H9 (cell line): ENCODE results near the gene PDE4B. TPM values are rescaled to one million over a fixed set of nuclear protein-coding genes. Genes with fewer than 3 reads are reported as not detected.
"Not testable (repeated sequence)": the region's sequence is repeated elsewhere in the genome, so short reads cannot be mapped to it uniquely, and the experiment has no call there.

Experiments used
- DNase-seq: peaks from one replicate; pipeline ENCODE4 v3.0.0-alpha.2; 2017
- H2AFZ ChIP-seq: one replicate; pipeline ENCODE4 v1.6.1; 2013; ENCODE audit warnings: mild to moderate bottlenecking, low read length, control low read depth, moderate library complexity
- H2AK5ac ChIP-seq: 2 replicates; pipeline ENCODE4 v1.6.1; 2013; ENCODE audit warnings: low read length, control low read depth, mixed read lengths; ENCODE audit not compliant: insufficient read length
- H2BK120ac ChIP-seq: one replicate; pipeline ENCODE4 v1.6.1; 2013; ENCODE audit warnings: low read depth, mild to moderate bottlenecking, low read length, control low read depth, inconsistent platforms; ENCODE audit not compliant: poor library complexity, severe bottlenecking
- H2BK12ac ChIP-seq: 2 replicates; pipeline ENCODE4 v1.6.1; 2013; ENCODE audit warnings: low read length, control low read depth, mixed read lengths, low read depth; ENCODE audit not compliant: insufficient read length
- H2BK15ac ChIP-seq: 2 replicates; pipeline ENCODE4 v1.6.1; 2013; ENCODE audit warnings: low read depth, low read length, control low read depth
- H2BK20ac ChIP-seq: one replicate; pipeline ENCODE4 v1.6.1; 2013; ENCODE audit warnings: low read depth, mild to moderate bottlenecking, low read length, control low read depth, inconsistent platforms; ENCODE audit not compliant: poor library complexity, severe bottlenecking
- H2BK5ac ChIP-seq: 2 replicates; pipeline ENCODE4 v1.6.1; 2013; ENCODE audit warnings: low read length, control low read depth, mixed read lengths; ENCODE audit not compliant: insufficient read length
- H3K14ac ChIP-seq: 2 replicates; pipeline ENCODE4 v1.6.1; 2013; ENCODE audit warnings: low read length, control low read depth; ENCODE audit not compliant: insufficient read depth
- H3K18ac ChIP-seq: 2 replicates; pipeline ENCODE4 v1.6.1; 2013; ENCODE audit warnings: low read depth, mild to moderate bottlenecking, mixed read lengths, low read length, control low read depth; ENCODE audit not compliant: insufficient read length
- H3K23ac ChIP-seq: 2 replicates; pipeline ENCODE4 v1.6.1; 2013; ENCODE audit warnings: low read length, control low read depth, mixed read lengths, low read depth; ENCODE audit not compliant: insufficient read length
- H3K23me2 ChIP-seq: 2 replicates; pipeline ENCODE4 v1.6.1; 2013; ENCODE audit warnings: low read depth, mild to moderate bottlenecking, mixed read lengths, low read length, control low read depth; ENCODE audit not compliant: insufficient read length, poor library complexity, severe bottlenecking
- H3K27ac ChIP-seq: 2 replicates; pipeline ENCODE4 v1.5.1; 2013; ENCODE audit warnings: low read length, control low read depth, mixed read lengths, low read depth; ENCODE audit not compliant: insufficient read length
- H3K27me3 ChIP-seq: 2 replicates; pipeline ENCODE4 v1.6.1; 2013; ENCODE audit warnings: low read length, control low read depth, inconsistent platforms; ENCODE audit not compliant: insufficient read depth
- H3K4ac ChIP-seq: 2 replicates; pipeline ENCODE4 v1.6.1; 2013; ENCODE audit warnings: low read depth, mild to moderate bottlenecking, control low read depth, inconsistent platforms, low read length, moderate library complexity
- H3K4me1 ChIP-seq: 2 replicates; pipeline ENCODE4 v1.6.1; 2013; ENCODE audit warnings: low read length, control low read depth, inconsistent platforms; ENCODE audit not compliant: insufficient read depth
- H3K4me2 ChIP-seq: 2 replicates; pipeline ENCODE4 v1.6.1; 2013; ENCODE audit warnings: low read length, control low read depth, mixed read lengths; ENCODE audit not compliant: insufficient read length, insufficient read depth
- H3K56ac ChIP-seq: 2 replicates; pipeline ENCODE4 v1.6.1; 2013; ENCODE audit warnings: low read depth, mild to moderate bottlenecking, mixed read lengths, low read length, control low read depth; ENCODE audit not compliant: insufficient read length
- H3K79me1 ChIP-seq: 2 replicates; pipeline ENCODE4 v1.6.1; 2013; ENCODE audit warnings: low read depth, mild to moderate bottlenecking, moderate library complexity, low read length, control low read depth, inconsistent platforms; ENCODE audit not compliant: insufficient read depth, poor library complexity, severe bottlenecking
- H3K79me2 ChIP-seq: 2 replicates; pipeline ENCODE4 v1.6.1; 2013; ENCODE audit warnings: low read length, control low read depth, inconsistent platforms; ENCODE audit not compliant: insufficient read depth
- H3K9ac ChIP-seq: 2 replicates; pipeline ENCODE4 v1.6.1; 2013; ENCODE audit warnings: low read length, control low read depth, mixed read lengths; ENCODE audit not compliant: insufficient read length; ENCODE audit errors: extremely low read depth
- H3K9me3 ChIP-seq: one replicate; pipeline ENCODE4 v1.6.1; 2013; ENCODE audit warnings: low read depth, low read length, inconsistent platforms; ENCODE audit not compliant: control insufficient read depth
- H3T11ph ChIP-seq: one replicate; pipeline ENCODE4 v1.6.1; 2013; ENCODE audit warnings: mild to moderate bottlenecking, low read length, control low read depth, inconsistent platforms
- H4K20me1 ChIP-seq: one replicate; pipeline ENCODE4 v1.6.1; 2013; ENCODE audit not compliant: control insufficient read depth, insufficient read length, insufficient read depth
- H4K5ac ChIP-seq: 2 replicates; pipeline ENCODE4 v1.6.1; 2013; ENCODE audit warnings: low read depth, mild to moderate bottlenecking, mixed read lengths, low read length, control low read depth; ENCODE audit not compliant: insufficient read length
- H4K8ac ChIP-seq: replicated peaks from 2 replicates; pipeline ENCODE4 v1.6.1; 2013; ENCODE audit warnings: low read length, control low read depth, mixed read lengths, low read depth; ENCODE audit not compliant: insufficient read length
- H4K91ac ChIP-seq: 2 replicates; pipeline ENCODE4 v1.6.1; 2013; ENCODE audit warnings: low read depth, mild to moderate bottlenecking, moderate library complexity, mixed read lengths, low read length, control low read depth; ENCODE audit not compliant: insufficient read length
- H3K27ac Mint-ChIP-seq, 3 experiments: 2 replicates in 2 of 3; 3 replicates in 1 of 3; pipeline ENCODE4 v1.8.0; 2020 to 2021; ENCODE audit warnings: mixed read lengths in 3 of 3, mild to moderate bottlenecking in 1 of 3, moderate library complexity in 1 of 3
- H3K27me3 Mint-ChIP-seq: 2 replicates; pipeline ENCODE4 v1.8.0; 2021; ENCODE audit warnings: low read depth, mild to moderate bottlenecking, moderate library complexity, mixed read lengths
- H3K36me3 Mint-ChIP-seq, 3 experiments: 2 replicates in 2 of 3; 3 replicates in 1 of 3; pipeline ENCODE4 v1.8.0; 2020 to 2021; ENCODE audit warnings: low read depth in 3 of 3, mixed read lengths in 3 of 3; ENCODE audit not compliant: insufficient read depth in 1 of 3
- H3K4me1 Mint-ChIP-seq, 2 experiments: 2 replicates each; pipeline ENCODE4 v1.8.0; 2020; ENCODE audit warnings: mixed read lengths in 2 of 2
- H3K4me3 Mint-ChIP-seq, 2 experiments: 2 replicates in 1 of 2; 3 replicates in 1 of 2; pipeline ENCODE4 v1.8.0; 2020 to 2021; ENCODE audit warnings: mild to moderate bottlenecking in 2 of 2, mixed read lengths in 2 of 2, moderate library complexity in 1 of 2
- H3K9me3 Mint-ChIP-seq, 2 experiments: 2 replicates in 1 of 2; 3 replicates in 1 of 2; pipeline ENCODE4 v1.8.0; 2020; ENCODE audit warnings: mild to moderate bottlenecking in 2 of 2, mixed read lengths in 2 of 2, moderate library complexity in 1 of 2
- WGBS: extraction: QIAGEN DNeasy Blood & Tissue Kit; methylation state at CpG from one replicate; pipeline ENCODE4 v1.1.7; 2013; ENCODE audit warnings: missing lambda C conversion rate, low lambda C conversion rate, mixed read lengths; ENCODE audit not compliant: insufficient read length; ENCODE audit errors: extremely low coverage; 5-methylcytosine and 5-hydroxymethylcytosine counted together
- total RNA-seq: library from RNA; stranded (reverse); gene quantifications from 2 replicates; pipeline ENCODE4 v1.2.1, GENCODE V29; 2021
- TF ChIP-seq, protein P1 (sequence below): fragments of 200-600 bp; sonication (generic); conservative IDR thresholded peaks from 3 replicates; pipeline ENCODE4 v1.8.0; 2021; ENCODE audit warnings: antibody characterized with exemption, mild to moderate bottlenecking

The PDE4B gene
- total RNA-seq, 1 experiment from 2014 or later, result 19.8 TPM

DNA sequence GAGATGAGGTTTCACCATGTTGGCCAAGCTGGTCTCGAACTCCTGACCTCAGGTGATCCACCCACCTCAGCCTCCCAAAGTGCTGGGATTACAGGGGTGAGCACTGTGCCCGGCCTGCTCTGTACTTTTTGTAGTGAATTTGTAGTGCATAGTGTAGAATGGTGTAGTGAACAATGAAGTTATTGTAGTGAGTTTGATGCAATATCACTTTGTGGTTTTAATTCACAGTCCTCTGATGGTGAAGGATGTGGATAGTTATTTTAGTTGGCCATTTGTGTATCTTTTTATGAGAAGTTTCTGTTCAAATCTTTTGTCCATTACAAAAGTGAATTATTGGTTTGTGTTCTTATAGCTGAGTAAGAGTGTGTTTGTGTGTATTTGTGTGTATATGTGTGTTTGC lies 57.6 kb downstream of the PDE4B start:
- H3T11ph ChIP-seq, result no peak overlapping the region
- H4K5ac ChIP-seq, result no peak overlapping the region
- TF ChIP-seq, protein P1, sequence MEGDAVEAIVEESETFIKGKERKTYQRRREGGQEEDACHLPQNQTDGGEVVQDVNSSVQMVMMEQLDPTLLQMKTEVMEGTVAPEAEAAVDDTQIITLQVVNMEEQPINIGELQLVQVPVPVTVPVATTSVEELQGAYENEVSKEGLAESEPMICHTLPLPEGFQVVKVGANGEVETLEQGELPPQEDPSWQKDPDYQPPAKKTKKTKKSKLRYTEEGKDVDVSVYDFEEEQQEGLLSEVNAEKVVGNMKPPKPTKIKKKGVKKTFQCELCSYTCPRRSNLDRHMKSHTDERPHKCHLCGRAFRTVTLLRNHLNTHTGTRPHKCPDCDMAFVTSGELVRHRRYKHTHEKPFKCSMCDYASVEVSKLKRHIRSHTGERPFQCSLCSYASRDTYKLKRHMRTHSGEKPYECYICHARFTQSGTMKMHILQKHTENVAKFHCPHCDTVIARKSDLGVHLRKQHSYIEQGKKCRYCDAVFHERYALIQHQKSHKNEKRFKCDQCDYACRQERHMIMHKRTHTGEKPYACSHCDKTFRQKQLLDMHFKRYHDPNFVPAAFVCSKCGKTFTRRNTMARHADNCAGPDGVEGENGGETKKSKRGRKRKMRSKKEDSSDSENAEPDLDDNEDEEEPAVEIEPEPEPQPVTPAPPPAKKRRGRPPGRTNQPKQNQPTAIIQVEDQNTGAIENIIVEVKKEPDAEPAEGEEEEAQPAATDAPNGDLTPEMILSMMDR, result no peak
- Mint-ChIP-seq H3K27me3 (peaks cover 2% of the 10 kb centered on the region), H3K36me3 (no peaks in the 10 kb centered on the region), H3K9me3 (peaks cover 7 to 8% of the 10 kb centered on the region in 2 experiments; a peak in 4 of 5 replicates), H3K4me3 (no peak overlapping the region), H3K27ac (no peak overlapping the region), H3K4me1 (no peaks in the 10 kb centered on the region)
- no peak overlapping the region for H2BK15ac ChIP-seq
- H2BK120ac ChIP-seq, result no peak overlapping the region
- H3K14ac ChIP-seq, result no peak overlapping the region
- no peak overlapping the region for H3K18ac ChIP-seq
- H3K79me1 ChIP-seq, result no peaks in the 10 kb centered on the region
- no peak overlapping the region for H3K4ac ChIP-seq
- H2AK5ac ChIP-seq, result no peak overlapping the region
- H3K23me2 ChIP-seq, result no peaks in the 10 kb centered on the region
- no peak overlapping the region for H4K8ac ChIP-seq
- no peak overlapping the region for H2BK20ac ChIP-seq
- H2AFZ ChIP-seq, result no peak overlapping the region
- no peak overlapping the region for H3K56ac ChIP-seq
- no peak overlapping the region for H3K27ac ChIP-seq
- H2BK5ac ChIP-seq, result no peak overlapping the region
- H3K79me2 ChIP-seq, result no peaks in the 10 kb centered on the region
- H2BK12ac ChIP-seq, result no peak overlapping the region
- no peak for DNase-seq
- no peaks in the 10 kb centered on the region for H3K27me3 ChIP-seq
- H3K9me3 ChIP-seq, result no peaks in the 10 kb centered on the region
- no peak overlapping the region for H3K4me2 ChIP-seq
- H3K9ac ChIP-seq, result no peak overlapping the region
- H3K4me1 ChIP-seq, result no peaks in the 10 kb centered on the region
- H4K20me1 ChIP-seq, result no peaks in the 10 kb centered on the region
- no CpG with 5 or more reads among the region's 2 CpGs for WGBS
- H3K23ac ChIP-seq, result no peak overlapping the region
- no peak overlapping the region for H4K91ac ChIP-seq

GRCh38 chr1:65856591-65856990 lies 63.9 kb downstream of the PDE4B start:
- DNase-seq, H2BK120ac ChIP-seq, H3T11ph ChIP-seq, H2AFZ ChIP-seq, H3K4me2 ChIP-seq, H2BK12ac ChIP-seq, H3K14ac ChIP-seq, H2BK5ac ChIP-seq, H3K27ac Mint-ChIP-seq, H3K9me3 Mint-ChIP-seq, H4K20me1 ChIP-seq, H3K79me1 ChIP-seq, H4K5ac ChIP-seq, H3K36me3 Mint-ChIP-seq, H3K4ac ChIP-seq, H4K8ac ChIP-seq, H3K4me1 Mint-ChIP-seq, H3K27me3 ChIP-seq, H3K18ac ChIP-seq, H3K4me3 Mint-ChIP-seq, H3K9ac ChIP-seq, H2AK5ac ChIP-seq, H3K9me3 ChIP-seq, H4K91ac ChIP-seq, H3K79me2 ChIP-seq, H3K56ac ChIP-seq, H2BK20ac ChIP-seq, H3K23ac ChIP-seq, H3K27ac ChIP-seq, H3K27me3 Mint-ChIP-seq, H2BK15ac ChIP-seq, H3K4me1 ChIP-seq, H3K23me2 ChIP-seq: not testable (repeated sequence)
- WGBS, result no CpG with 5 or more reads among the region's 3 CpGs
